WTC11 (cell line): ENCODE results near the gene AHNAK. TPM values are rescaled to one million over a fixed set of nuclear protein-coding genes. Genes with fewer than 3 reads are reported as not detected.

ENCODE experiments used
- ATAC-seq: fragments of 200-7000 bp; cut with Tn5 transposase; 2 replicates; pipeline ENCODE4 v1.10.0; 2021; ENCODE audit warnings: mild to moderate bottlenecking, moderate library complexity
- CTCF ChIA-PET: fragments of 300-600 bp; sonication (Branson Sonifier 250); formaldehyde crosslinking; loops from one replicate; lab custom pipeline; 2021; ENCODE audit warnings: antibody characterized with exemption; lab: Charles Lee
- POLR2A ChIA-PET: fragments of 350-600 bp; sonication (Branson Sonifier 250); formaldehyde crosslinking; loops from one replicate; lab custom pipeline; 2021; ENCODE audit warnings: antibody characterized with exemption; lab: Charles Lee
- DNase-seq: peaks from one replicate; pipeline ENCODE4 v3.0.0; 2021; ENCODE audit warnings: low spot score
- H3K27ac Mint-ChIP-seq: 2 replicates; pipeline ENCODE4 v1.8.0; 2021; ENCODE audit warnings: mixed read lengths
- H3K27me3 Mint-ChIP-seq: 2 replicates; pipeline ENCODE4 v1.8.0; 2021; ENCODE audit warnings: low read depth, mild to moderate bottlenecking, moderate library complexity, mixed read lengths
- H3K36me3 Mint-ChIP-seq: 2 replicates; pipeline ENCODE4 v1.8.0; 2021; ENCODE audit warnings: mixed read lengths
- H3K4me1 Mint-ChIP-seq: 2 replicates; pipeline ENCODE4 v1.8.0; 2022; ENCODE audit warnings: mixed read lengths
- H3K4me3 Mint-ChIP-seq: 2 replicates; pipeline ENCODE4 v1.8.0; 2021; ENCODE audit warnings: mild to moderate bottlenecking, moderate library complexity, mixed read lengths
- H3K9me3 Mint-ChIP-seq: 2 replicates; pipeline ENCODE4 v1.8.0; 2021; ENCODE audit warnings: mixed read lengths
- ARID4B ChIP-seq: sonication (generic); formaldehyde crosslinking; IDR thresholded peaks from 2 replicates; pipeline ENCODE4 v1.8.0; 2023; ENCODE audit warnings: missing genetic modification reagents, mild to moderate bottlenecking, borderline replicate concordance
- CREB1 ChIP-seq: sonication (generic); formaldehyde crosslinking; IDR thresholded peaks from 2 replicates; pipeline ENCODE4 v1.8.0; 2023; ENCODE audit warnings: mild to moderate bottlenecking, missing genetic modification reagents
- EMX1 ChIP-seq: fragments of 250-450 bp; sonication (Bioruptor Pico); IDR thresholded peaks from 2 replicates; pipeline ENCODE4 v1.8.0; 2021; ENCODE audit warnings: mild to moderate bottlenecking
- ERG ChIP-seq: fragments of 250-450 bp; sonication (Bioruptor Pico); IDR thresholded peaks from 2 replicates; pipeline ENCODE4 v1.8.0; 2021; ENCODE audit warnings: mild to moderate bottlenecking
- FOXK1 ChIP-seq: sonication (generic); formaldehyde crosslinking; IDR thresholded peaks from 2 replicates; pipeline ENCODE4 v1.8.0; 2022; ENCODE audit warnings: mild to moderate bottlenecking, moderate library complexity, missing genetic modification reagents
- NFE2L1 ChIP-seq: sonication (generic); formaldehyde crosslinking; IDR thresholded peaks from 2 replicates; pipeline ENCODE4 v1.8.1; 2023; ENCODE audit warnings: missing genetic modification reagents
- PRDM15 ChIP-seq: sonication (generic); formaldehyde crosslinking; IDR thresholded peaks from 2 replicates; pipeline ENCODE4 v1.8.0; 2022; ENCODE audit warnings: missing genetic modification reagents
- TEAD1 ChIP-seq: sonication (generic); formaldehyde crosslinking; IDR thresholded peaks from 2 replicates; pipeline ENCODE4 v1.8.0; 2022; ENCODE audit warnings: mild to moderate bottlenecking, missing genetic modification reagents
- ZNF423 ChIP-seq: fragments of 250-450 bp; sonication (Bioruptor Pico); IDR thresholded peaks from 2 replicates; pipeline ENCODE4 v2.1.2; 2022; ENCODE audit warnings: mild to moderate bottlenecking, moderate library complexity
- total RNA-seq: library from RNA; stranded (reverse); gene quantifications from 3 replicates; pipeline ENCODE4 v1.2.3, GENCODE V29; 2021
- TF ChIP-seq, protein P1 (sequence below): sonication (generic); formaldehyde crosslinking; IDR thresholded peaks from 2 replicates; pipeline ENCODE4 v1.8.1; 2023; ENCODE audit warnings: mild to moderate bottlenecking, moderate library complexity, missing genetic modification reagents
- TF ChIP-seq, protein P2 (sequence below): sonication (generic); formaldehyde crosslinking; IDR thresholded peaks from 2 replicates; pipeline ENCODE4 v1.8.1; 2023; ENCODE audit warnings: mild to moderate bottlenecking, missing genetic modification reagents, moderate library complexity

The AHNAK gene
- total RNA-seq, 1 experiment from 2014 or later = 21.0 TPM

DNA sequence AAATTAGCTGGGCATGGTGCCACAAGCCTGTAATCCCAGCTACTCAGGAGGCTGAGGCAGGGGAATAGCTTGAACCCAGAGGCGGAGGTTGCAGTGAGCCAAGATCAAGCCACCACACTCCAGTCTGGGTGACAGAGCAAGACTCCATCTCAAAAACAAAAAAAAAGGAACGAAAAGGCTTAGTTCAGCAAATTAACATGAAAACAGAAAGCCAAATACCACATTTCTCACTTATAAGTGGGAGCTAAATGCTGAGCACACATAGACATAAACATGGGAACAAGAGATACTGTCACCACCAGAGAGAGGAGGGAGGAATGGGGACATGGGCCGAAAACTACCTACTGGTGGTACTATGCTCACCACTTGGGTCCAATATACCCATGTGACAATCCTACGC, 89.1 kb downstream of the AHNAK start:
- Mint-ChIP-seq H3K4me3 (no peak overlapping the region), H3K4me1 (peaks cover 5% of the 10 kb centered on the region; the same call in 1 of the 2 replicates), H3K9me3 (peaks cover 12% of the 10 kb centered on the region), H3K36me3 (no peaks in the 10 kb centered on the region), H3K27me3 (no peaks in the 10 kb centered on the region), H3K27ac (no peak overlapping the region)
- ChIA-PET POLR2A (no interaction called here), CTCF (interaction anchor here (1.1 to 11.9 kb wide), 7 partner anchors 13 to 103 kb away, joined by 3 to 85 read pairs (median 4); no protein-coding TSS in a partner anchor)
- DNase-seq = no peak
- no peak for TF ChIP-seq ERG (CRISPR knock-in tag)
- TF ChIP-seq CREB1 (CRISPR knock-in tag) = no peak
- no peak for TF ChIP-seq NFE2L1 (CRISPR knock-in tag)
- TF ChIP-seq ARID4B = no peak
- TF ChIP-seq TEAD1 (CRISPR knock-in tag) = no peak
- no peak for ATAC-seq

DNA sequence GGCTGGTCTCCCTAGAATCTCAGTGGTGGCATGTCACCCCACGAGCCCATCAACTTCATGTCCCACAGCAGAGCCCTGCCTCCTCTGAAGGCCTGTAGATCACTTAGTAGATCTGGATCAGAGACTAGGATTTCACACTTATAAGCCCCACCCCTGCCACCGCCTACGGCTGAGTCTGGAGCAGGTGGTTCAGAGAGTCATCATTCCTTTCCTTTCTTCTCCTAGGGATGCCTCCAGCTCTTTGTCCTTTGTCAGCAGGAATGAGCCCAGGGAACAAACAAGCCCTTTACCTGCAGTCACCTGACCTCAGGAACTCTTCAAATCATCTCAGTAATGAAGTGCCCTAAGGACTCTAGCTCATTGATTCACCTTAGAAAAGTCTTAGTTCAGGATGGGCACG, 90.0 kb downstream of the AHNAK start:
- Mint-ChIP-seq H3K27me3 (no peaks in the 10 kb centered on the region), H3K27ac (no peak overlapping the region), H3K9me3 (peaks cover 12% of the 10 kb centered on the region), H3K4me3 (no peak overlapping the region), H3K4me1 (peaks cover 5% of the 10 kb centered on the region; the same call in 1 of the 2 replicates), H3K36me3 (no peaks in the 10 kb centered on the region)
- ATAC-seq (peak; percentile 69), DNase-seq (no peak)
- ChIA-PET CTCF (interaction anchor here (0.9 to 11.9 kb wide), 5 partner anchors 24 to 87 kb away, joined by 3 to 85 read pairs (median 4); no protein-coding TSS in a partner anchor), POLR2A (no interaction called here)
- TF ChIP-seq ERG (CRISPR knock-in tag) = no peak
- TF ChIP-seq, protein P1, sequence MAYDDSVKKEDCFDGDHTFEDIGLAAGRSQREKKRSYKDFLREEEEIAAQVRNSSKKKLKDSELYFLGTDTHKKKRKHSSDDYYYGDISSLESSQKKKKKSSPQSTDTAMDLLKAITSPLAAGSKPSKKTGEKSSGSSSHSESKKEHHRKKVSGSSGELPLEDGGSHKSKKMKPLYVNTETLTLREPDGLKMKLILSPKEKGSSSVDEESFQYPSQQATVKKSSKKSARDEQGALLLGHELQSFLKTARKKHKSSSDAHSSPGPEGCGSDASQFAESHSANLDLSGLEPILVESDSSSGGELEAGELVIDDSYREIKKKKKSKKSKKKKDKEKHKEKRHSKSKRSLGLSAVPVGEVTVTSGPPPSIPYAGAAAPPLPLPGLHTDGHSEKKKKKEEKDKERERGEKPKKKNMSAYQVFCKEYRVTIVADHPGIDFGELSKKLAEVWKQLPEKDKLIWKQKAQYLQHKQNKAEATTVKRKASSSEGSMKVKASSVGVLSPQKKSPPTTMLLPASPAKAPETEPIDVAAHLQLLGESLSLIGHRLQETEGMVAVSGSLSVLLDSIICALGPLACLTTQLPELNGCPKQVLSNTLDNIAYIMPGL (CRISPR knock-in tag) = no peak
- TF ChIP-seq, protein P2, sequence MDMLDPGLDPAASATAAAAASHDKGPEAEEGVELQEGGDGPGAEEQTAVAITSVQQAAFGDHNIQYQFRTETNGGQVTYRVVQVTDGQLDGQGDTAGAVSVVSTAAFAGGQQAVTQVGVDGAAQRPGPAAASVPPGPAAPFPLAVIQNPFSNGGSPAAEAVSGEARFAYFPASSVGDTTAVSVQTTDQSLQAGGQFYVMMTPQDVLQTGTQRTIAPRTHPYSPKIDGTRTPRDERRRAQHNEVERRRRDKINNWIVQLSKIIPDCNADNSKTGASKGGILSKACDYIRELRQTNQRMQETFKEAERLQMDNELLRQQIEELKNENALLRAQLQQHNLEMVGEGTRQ = no peak; the same call in 1 of the 2 replicates
- 0 out of 2 replicates have a peak, but pooled peaks have one; percentile 19 for TF ChIP-seq FOXK1 (CRISPR knock-in tag)
- TF ChIP-seq EMX1 (CRISPR knock-in tag) = no peak
- 0 out of 2 replicates have a peak, but pooled peaks have one; percentile 2 for TF ChIP-seq ZNF423
- TF ChIP-seq NFE2L1 (CRISPR knock-in tag) = no peak
- TF ChIP-seq PRDM15 (CRISPR knock-in tag) = no peak
